Neural crest cell (in vitro differentiated cells): Measurements from ENCODE around the gene ZBTB7B. TPM values are rescaled to one million over a fixed set of nuclear protein-coding genes. Genes with fewer than 3 reads are reported as not detected.

Experiments
- DNase-seq: peaks from one replicate; pipeline ENCODE4 v3.0.0; 2021; ENCODE audit warnings: low read depth, mixed read lengths, low spot score
- H3K27ac Mint-ChIP-seq: one replicate; pipeline ENCODE4 v1.8.0; 2021; ENCODE audit warnings: mild to moderate bottlenecking, mixed read lengths; ENCODE audit not compliant: unreplicated experiment
- H3K27me3 Mint-ChIP-seq: 2 replicates; pipeline ENCODE4 v1.8.0; 2021; ENCODE audit warnings: low read depth, mild to moderate bottlenecking, mixed read lengths
- H3K36me3 Mint-ChIP-seq: 2 replicates; pipeline ENCODE4 v1.8.0; 2021; ENCODE audit warnings: low read depth, mild to moderate bottlenecking, mixed read lengths
- H3K4me1 Mint-ChIP-seq: 2 replicates; pipeline ENCODE4 v1.8.0; 2021; ENCODE audit warnings: mixed read lengths
- H3K4me3 Mint-ChIP-seq: one replicate; pipeline ENCODE4 v1.8.0; 2021; ENCODE audit warnings: mild to moderate bottlenecking, mixed read lengths
- H3K9me3 Mint-ChIP-seq: 2 replicates; pipeline ENCODE4 v1.8.0; 2021; ENCODE audit warnings: mixed read lengths
- CTCF ChIP-seq: fragments of 200-600 bp; sonication (generic); conservative IDR thresholded peaks from 2 replicates; pipeline ENCODE4 v1.5.0; 2021; ENCODE audit warnings: antibody characterized with exemption, mild to moderate bottlenecking
- total RNA-seq: library from RNA; stranded (reverse); gene quantifications from 2 replicates; pipeline ENCODE4 v1.2.1, GENCODE V29; 2021

ZBTB7B gene
- total RNA-seq, 1 donor from 2014 or later, result 6.9 TPM

DNA sequence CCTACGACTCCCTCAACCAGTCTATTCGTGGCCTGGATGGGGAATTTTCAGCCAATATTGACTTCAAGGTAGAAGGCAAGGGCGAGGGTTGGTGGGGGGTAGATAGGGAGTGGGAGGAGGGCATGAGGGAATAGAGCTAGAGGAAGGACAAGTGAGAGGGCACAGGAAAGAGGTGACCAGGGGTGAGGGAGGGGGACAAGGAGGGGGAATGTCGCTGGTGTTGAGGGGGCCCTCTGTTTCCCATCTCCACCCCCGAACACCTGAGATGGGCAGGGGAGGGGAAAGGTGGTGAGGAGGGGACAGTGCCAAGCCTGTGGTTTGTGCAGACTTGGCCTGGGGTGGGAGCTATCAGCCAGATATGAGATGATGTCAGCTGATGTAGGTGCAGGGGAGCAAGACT, 40.2 kb downstream of the ZBTB7B start:
- no peaks in the 10 kb centered on the region for H3K36me3 Mint-ChIP-seq
- no peak overlapping the region for H3K27ac Mint-ChIP-seq
- H3K4me1 Mint-ChIP-seq, result peaks cover 12% of the 10 kb centered on the region
- H3K27me3 Mint-ChIP-seq, result no peaks in the 10 kb centered on the region
- TF ChIP-seq CTCF, result no peak
- no peaks in the 10 kb centered on the region for H3K9me3 Mint-ChIP-seq
- DNase-seq, result no peak
- no peak overlapping the region for H3K4me3 Mint-ChIP-seq

- Mint-ChIP-seq H3K4me3 (no peak overlapping the region), H3K27me3 (no peaks in the 10 kb centered on the region), H3K36me3 (no peaks in the 10 kb centered on the region), H3K27ac (no peak overlapping the region), H3K9me3 (no peaks in the 10 kb centered on the region), H3K4me1 (peaks cover 15% of the 10 kb centered on the region)
- no peak for TF ChIP-seq CTCF
- no peak for DNase-seq
Measured at GRCh38 chr1:155043301-155043702, 40.7 kb downstream of the ZBTB7B start.

DNA sequence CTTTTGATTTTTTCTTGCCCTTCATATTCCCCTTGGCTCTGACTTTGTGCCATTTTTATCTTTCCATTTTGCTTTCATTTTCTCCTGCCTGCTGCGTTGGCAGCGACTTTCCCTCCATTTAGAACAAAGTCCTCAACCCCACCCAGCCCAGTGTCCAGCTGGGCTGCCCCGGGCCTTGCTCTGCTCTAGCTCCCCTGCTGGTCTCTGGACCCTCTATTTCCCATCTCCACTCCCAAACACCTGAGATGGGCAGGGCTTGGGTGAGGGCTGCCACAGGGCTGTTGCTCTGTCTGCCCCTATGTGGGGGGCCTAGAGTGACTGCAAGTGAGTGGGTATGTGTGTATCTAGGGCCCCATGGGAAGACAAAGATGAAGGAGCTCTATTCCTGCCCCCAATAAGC, 41.2 kb downstream of the ZBTB7B start:
- Mint-ChIP-seq H3K36me3 (no peaks in the 10 kb centered on the region), H3K9me3 (no peaks in the 10 kb centered on the region), H3K4me1 (peaks cover 19% of the 10 kb centered on the region), H3K4me3 (no peak overlapping the region), H3K27me3 (no peaks in the 10 kb centered on the region), H3K27ac (no peak overlapping the region)
- no peak for DNase-seq
- TF ChIP-seq CTCF, result no peak

DNA sequence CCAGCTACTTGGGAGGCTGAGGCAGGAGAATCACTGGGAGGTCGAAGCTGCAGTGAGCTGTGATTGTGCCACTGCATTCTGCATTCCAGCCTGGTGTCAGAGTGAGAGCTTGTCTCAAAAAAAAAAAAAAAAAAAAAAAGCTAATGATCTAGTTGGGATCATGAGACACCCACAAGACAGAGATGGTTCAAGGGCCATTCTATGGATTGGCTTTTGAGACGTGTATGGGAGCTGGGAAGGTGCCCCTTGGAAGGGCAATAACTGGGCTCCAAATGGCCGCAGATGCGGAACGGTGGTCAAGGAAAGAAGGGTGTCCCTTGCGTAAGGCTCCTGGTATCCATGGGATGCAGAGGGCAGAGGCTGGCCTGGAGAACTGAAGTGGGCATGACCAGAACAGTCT, 41.8 kb downstream of the ZBTB7B start:
- H3K36me3 Mint-ChIP-seq, result no peaks in the 10 kb centered on the region
- H3K27ac Mint-ChIP-seq, result peak overlapping the region; percentile 95
- H3K4me3 Mint-ChIP-seq, result peak overlapping the region; percentile 38
- no peak for DNase-seq
- peaks cover 24% of the 10 kb centered on the region for H3K4me1 Mint-ChIP-seq
- no peak for TF ChIP-seq CTCF
- H3K27me3 Mint-ChIP-seq, result no peaks in the 10 kb centered on the region
- H3K9me3 Mint-ChIP-seq, result no peaks in the 10 kb centered on the region

GRCh38 chr1:155044812-155045657, 42.4 kb downstream of the ZBTB7B start:
- Mint-ChIP-seq H3K27ac (peak overlapping the region; percentile 95), H3K27me3 (no peaks in the 10 kb centered on the region), H3K4me3 (peak overlapping the region; percentile 38), H3K9me3 (no peaks in the 10 kb centered on the region), H3K36me3 (no peaks in the 10 kb centered on the region), H3K4me1 (peaks cover 31% of the 10 kb centered on the region)
- TF ChIP-seq CTCF, result peak; percentile 71
- peak; percentile 60 for DNase-seq
